GM12864 (cell line): ENCODE measurements around the gene SMURF2.

Experiments used
- DNase-seq: peaks from one replicate; pipeline ENCODE4 v3.0.0-alpha.2; 2011; ENCODE audit warnings: low read depth
- H3K4me3 ChIP-seq: 2 replicates; pipeline ENCODE4 v1.5.1; 2011; ENCODE audit warnings: mild to moderate bottlenecking, low read depth, low read length, control low read depth
- TF ChIP-seq, protein P1 (sequence below): IDR thresholded peaks from 2 replicates; pipeline ENCODE4 v1.5.1; 2011; ENCODE audit warnings: low read depth, mild to moderate bottlenecking, moderate library complexity, low read length, control low read depth, inconsistent platforms; ENCODE audit errors: missing control alignments

Gene SMURF2

DNA sequence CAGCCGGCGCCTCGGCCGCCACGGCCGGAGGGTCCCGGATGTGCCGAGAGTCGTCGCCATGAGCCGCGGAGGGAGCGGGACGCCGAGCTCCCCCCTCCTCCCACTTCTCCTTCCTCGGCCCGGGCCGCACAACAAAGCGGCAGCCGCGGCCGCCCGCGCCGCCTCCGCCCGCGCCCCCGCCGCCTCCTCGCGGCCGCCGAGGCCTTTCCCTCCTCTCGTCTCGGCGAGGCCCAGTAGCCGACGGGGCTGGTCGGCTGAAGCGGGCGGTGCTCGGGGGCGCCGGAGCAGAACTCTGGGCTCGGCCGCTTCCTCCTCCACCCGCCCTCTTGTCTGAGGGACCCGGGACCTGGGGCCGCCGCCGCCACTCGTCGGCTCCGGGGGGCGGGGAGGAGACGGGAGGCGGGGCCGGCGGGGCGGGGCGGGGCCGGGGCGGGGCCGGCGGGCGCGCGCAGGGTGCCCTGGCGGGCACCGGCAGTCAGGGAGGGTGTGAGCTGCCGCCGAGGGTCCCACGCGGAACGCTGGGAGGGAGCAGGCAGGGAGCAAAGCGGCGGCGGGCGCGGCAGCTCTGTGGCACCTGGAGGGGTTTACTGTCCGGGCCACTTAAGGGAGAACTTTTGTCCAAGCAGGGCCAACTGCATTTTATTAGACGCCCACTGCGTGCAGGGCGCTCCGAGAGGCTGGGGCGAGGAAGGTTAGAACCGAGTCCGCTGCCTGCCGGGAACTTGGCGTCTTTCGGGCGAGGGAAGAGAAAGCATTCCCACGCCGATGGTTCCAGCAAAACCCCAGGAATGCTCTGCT, at the start of gene SMURF2:
TSS of gene SMURF2 (minus strand) at position 332 of the 798 bp plus-strand sequence. CDS start 427 bp downstream, outside the sequence.
- TF ChIP-seq, protein P1, sequence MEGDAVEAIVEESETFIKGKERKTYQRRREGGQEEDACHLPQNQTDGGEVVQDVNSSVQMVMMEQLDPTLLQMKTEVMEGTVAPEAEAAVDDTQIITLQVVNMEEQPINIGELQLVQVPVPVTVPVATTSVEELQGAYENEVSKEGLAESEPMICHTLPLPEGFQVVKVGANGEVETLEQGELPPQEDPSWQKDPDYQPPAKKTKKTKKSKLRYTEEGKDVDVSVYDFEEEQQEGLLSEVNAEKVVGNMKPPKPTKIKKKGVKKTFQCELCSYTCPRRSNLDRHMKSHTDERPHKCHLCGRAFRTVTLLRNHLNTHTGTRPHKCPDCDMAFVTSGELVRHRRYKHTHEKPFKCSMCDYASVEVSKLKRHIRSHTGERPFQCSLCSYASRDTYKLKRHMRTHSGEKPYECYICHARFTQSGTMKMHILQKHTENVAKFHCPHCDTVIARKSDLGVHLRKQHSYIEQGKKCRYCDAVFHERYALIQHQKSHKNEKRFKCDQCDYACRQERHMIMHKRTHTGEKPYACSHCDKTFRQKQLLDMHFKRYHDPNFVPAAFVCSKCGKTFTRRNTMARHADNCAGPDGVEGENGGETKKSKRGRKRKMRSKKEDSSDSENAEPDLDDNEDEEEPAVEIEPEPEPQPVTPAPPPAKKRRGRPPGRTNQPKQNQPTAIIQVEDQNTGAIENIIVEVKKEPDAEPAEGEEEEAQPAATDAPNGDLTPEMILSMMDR, result peak; percentile 4
- DNase-seq, result no peak
- H3K4me3 ChIP-seq, result peak within 1 kb of the TSS; percentile 74

DNA sequence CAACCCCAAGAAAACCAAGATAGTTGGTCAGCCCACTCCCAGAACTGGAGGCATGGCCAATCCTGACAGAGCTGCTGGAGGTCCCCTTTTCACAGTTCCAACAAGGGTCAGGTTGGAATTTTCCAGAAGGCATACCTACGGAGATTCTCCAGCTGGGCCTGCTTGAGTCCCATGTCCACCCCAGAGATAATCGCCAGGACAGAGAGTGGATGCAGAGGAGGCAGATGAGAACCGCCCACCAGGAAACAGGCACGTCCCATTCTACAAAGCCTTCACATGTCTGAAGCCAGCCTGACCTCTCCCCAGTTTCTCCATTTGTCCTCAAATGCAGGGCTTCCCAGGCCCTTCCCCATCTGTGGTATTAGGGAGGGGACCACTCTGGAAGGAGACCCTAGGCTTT, 47.4 kb upstream of the SMURF2 start:
- DNase-seq, result no peak
- TF ChIP-seq, protein P1, result no peak
- H3K4me3 ChIP-seq, result no peak overlapping the region

DNA sequence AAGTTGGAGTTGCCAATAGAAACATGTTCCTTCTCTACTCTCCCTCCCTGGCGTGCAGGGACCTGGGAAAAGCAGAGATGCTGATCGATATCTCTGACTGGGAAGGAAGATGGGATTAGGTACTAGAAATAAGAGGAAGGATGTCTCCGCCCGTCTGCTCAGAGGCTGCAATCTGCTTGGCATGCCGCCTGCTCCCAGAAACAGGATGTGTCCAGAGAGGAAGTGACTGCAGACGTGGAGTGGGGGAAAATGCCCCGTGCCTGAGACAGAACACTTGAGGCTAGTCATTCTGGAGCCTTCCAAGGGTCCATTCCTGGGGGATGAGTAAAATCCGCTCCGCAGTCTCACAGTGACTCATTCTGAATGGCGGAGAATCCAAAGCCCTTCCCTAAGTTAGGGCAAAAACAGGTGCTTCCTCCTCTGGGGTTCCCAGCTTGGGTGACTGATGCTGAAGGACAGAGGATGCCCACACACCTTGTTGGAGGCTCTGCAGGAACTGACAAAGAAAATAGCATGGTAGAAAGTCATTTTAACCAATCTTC, 45.0 kb upstream of the SMURF2 start:
- no peak for DNase-seq
- no peak overlapping the region for H3K4me3 ChIP-seq
- TF ChIP-seq, protein P1, result no peak

- DNase-seq, result no peak
- H3K4me3 ChIP-seq, result no peak overlapping the region
- TF ChIP-seq, protein P1, result no peak
These were observed 44.3 kb upstream of the SMURF2 start for GRCh38 chr17:64706224-64707049.

DNA sequence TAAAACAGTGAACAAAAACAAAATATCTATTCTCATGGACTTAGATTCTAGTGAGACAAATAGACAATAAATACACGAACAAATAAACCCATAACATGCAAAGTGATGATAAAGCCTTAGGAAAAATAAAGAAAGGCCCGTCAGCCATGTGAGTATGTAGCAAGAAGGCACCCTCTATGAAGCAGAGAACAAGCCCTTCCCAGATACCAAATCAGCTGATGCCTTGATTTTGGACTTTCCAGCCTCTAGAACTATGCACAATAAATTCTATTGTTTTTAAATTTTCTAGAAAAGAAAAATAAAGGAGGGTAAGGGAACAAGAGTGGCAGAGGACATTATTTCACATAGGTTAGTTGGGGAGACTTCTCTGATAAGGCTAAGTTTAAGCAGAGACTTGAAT, 40.7 kb upstream of the SMURF2 start:
- DNase-seq, result no peak
- H3K4me3 ChIP-seq, result no peak overlapping the region
- TF ChIP-seq, protein P1, result no peak

GRCh38 chr17:64698725-64699124, 36.6 kb upstream of the SMURF2 start:
- TF ChIP-seq, protein P1, result no peak
- DNase-seq, result no peak
- H3K4me3 ChIP-seq, result no peak overlapping the region
